ENCODE measurements around the gene TBC1D2.

The TBC1D2 gene

DNA sequence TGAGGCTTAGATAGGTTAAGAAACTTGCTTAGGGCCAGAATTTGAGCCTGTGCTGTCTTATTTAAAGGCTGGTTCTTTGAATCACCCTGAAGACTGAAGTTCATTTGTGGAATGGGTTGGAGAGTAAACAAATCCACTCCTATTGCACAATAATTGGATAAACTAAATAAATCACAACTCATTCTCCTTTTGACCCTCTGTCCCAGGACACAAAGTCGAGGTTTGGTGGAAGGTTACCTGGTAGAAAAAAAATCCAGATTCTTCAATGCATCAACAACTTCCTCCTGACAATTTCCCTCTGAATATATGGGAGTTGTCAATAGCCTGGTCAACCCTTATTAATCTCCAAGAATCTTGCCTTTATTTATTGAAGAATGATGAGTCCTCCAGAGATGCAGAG is 28.9 kb downstream of the TBC1D2 start:
- DNase-seq, result no peak
- no peak for TF ChIP-seq CTCF (IDR thresholded peaks at IDR 0.05)
- Histone ChIP-seq H3K36me3 (peaks cover 18 to 45% (median 24%) of the 10 kb centered on the region in 3 donors), H3K9me3 (no peaks in the 10 kb centered on the region), H3K27ac (no peak overlapping the region), H3K4me3 (no peak overlapping the region), H3K27me3 (no peaks in the 10 kb centered on the region), H3K4me1 (peaks cover 0 to 11% (median 4%) of the 10 kb centered on the region in 4 donors)
- intact Hi-C loops (cut with DNase I; ENCODE audit: low total_unique reads), result no loop called here

DNA sequence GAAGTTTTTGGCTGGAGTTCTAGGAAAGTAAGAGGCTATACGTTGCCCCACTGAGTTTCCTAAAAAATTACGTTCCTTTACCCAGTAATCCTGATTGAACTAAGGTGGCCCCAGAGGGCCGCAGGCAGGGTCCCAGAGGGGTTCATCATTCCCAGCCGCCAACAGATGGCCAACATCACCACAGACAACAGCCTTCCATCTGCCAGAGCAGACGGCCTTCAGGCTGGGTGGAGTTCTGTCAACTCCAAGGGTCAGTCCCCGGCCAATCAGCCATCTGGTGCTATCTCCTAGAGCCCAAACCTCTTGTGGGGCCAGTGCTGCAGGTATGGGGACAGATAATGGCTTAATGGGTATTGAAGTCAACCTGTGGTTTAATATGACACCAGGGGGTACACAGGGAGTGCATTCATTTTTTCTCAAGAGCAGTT is 30.4 kb downstream of the TBC1D2 start:
- no peak overlapping the region for H3K27ac ChIP-seq
- no peaks in the 10 kb centered on the region for H3K27me3 ChIP-seq
- intact Hi-C loops (cut with DNase I; ENCODE audit: low total_unique reads), result no loop called here
- peaks cover 18 to 57% (median 34%) of the 10 kb centered on the region in 3 donors for H3K36me3 ChIP-seq
- H3K4me3 ChIP-seq, result no peak overlapping the region
- no peaks in the 10 kb centered on the region for H3K9me3 ChIP-seq
- H3K4me1 ChIP-seq, result peaks cover 0 to 11% (median 4%) of the 10 kb centered on the region in 4 donors
- DNase-seq, result no peak
- no peak for TF ChIP-seq CTCF (IDR thresholded peaks at IDR 0.05)

DNA sequence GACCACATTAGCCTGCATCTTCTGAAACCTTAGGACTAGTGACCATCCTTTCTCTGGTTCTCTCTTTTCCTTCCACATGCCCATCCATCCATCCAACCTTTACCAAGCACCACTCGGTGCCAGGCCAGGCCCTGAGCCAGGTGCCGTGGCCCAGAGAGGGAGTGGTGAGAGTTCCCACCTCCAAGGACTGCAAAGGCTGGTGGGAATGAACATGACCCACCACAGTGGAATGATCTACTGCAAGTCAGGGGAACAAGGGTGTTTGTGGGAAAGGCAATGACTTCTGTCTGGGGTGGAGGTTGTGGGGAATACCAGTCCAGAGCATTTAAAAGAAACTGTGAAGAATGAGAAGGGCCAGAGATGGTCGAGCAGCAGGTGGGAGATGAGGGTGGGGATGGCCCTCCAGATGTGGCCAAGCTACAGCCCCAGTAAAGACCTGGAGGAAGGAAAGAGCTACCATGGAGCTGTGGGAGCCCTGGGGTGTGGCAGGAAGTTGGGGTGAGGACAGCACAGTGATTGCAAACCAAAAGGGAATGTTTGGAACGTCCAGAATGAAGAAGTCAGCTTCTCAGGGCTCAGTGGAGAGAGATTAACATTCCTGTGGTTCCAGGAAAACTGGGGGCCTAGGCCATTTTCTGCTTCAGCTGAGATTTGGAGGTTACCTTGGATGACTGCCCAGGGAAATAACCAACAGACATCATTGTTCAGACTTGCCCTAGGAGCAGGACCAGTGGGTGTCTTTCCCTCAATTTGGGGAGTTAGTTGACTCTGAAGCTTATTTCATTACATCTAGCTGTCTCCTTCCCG is 32.4 kb downstream of the TBC1D2 start:
- no peak for TF ChIP-seq CTCF (IDR thresholded peaks at IDR 0.05)
- Histone ChIP-seq H3K27me3 (no peaks in the 10 kb centered on the region), H3K9me3 (no peaks in the 10 kb centered on the region), H3K36me3 (peaks cover 4 to 52% (median 36%) of the 10 kb centered on the region in 3 donors), H3K27ac (peak overlapping the region in 1 of 2 donors; percentile 25), H3K4me1 (peaks cover 0 to 11% (median 4%) of the 10 kb centered on the region in 4 donors), H3K4me3 (no peak overlapping the region)
- no peak for DNase-seq
- intact Hi-C loops (cut with DNase I; ENCODE audit: low total_unique reads), result no loop called here

DNA sequence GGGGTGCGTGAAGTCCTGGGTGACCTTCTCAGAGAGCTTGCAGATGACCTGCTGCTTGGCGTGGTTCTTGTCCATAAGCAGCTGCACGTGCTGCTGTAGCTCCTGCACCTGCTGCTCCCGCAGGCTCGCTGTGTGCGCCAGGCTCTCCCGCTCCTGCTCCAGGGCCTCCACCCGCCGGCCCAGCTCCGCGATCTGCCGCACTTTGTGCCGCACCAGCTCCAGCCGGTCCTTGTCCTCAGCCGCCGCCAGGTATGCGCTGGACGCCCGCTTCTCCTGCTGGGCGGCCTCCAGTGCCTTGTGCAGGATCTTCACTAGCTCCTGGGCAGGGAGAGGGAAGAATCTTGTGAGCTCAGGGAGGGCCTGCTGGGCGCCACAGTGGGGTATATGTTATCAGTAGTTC is 34.5 kb downstream of the TBC1D2 start:
- intact Hi-C loops (cut with DNase I; ENCODE audit: low total_unique reads), result no loop called here
- TF ChIP-seq CTCF (IDR thresholded peaks at IDR 0.05), result no peak
- DNase-seq, result no peak
- no peak overlapping the region for H3K4me3 ChIP-seq
- H3K4me1 ChIP-seq, result peaks cover 0 to 11% (median 4%) of the 10 kb centered on the region in 4 donors
- no peaks in the 10 kb centered on the region for H3K27me3 ChIP-seq
- no peak overlapping the region for H3K27ac ChIP-seq
- H3K36me3 ChIP-seq, result peaks cover 4 to 52% (median 45%) of the 10 kb centered on the region in 3 donors
- H3K9me3 ChIP-seq, result no peaks in the 10 kb centered on the region

- Histone ChIP-seq H3K27ac (no peak overlapping the region), H3K36me3 (peaks cover 0 to 51% (median 45%) of the 10 kb centered on the region in 3 donors), H3K4me3 (no peak overlapping the region), H3K27me3 (no peaks in the 10 kb centered on the region), H3K9me3 (no peaks in the 10 kb centered on the region), H3K4me1 (peaks cover 0 to 11% (median 4%) of the 10 kb centered on the region in 4 donors)
- intact Hi-C loops (cut with DNase I; ENCODE audit: low total_unique reads), result no loop called here
- no peak for TF ChIP-seq CTCF (IDR thresholded peaks at IDR 0.05)
- no peak for DNase-seq
Observed at GRCh38 chr9:98219794-98220370, 35.6 kb downstream of the TBC1D2 start.
